Spleen (tissue), 7 donors: Measurements from ENCODE around the gene FAM3D.

ENCODE experiments used
- POLR2A ChIP-seq, 3 donors: fragments of 450-650 bp; IDR thresholded peaks; one replicate each; pipeline ENCODE4 v1.5.1; 2017; ENCODE audit warnings: antibody characterized with exemption in 3 of 3, mild to moderate bottlenecking in 1 of 3
- POLR2AphosphoS5 ChIP-seq, 3 donors: sonication (generic); formaldehyde crosslinking; IDR thresholded peaks; one replicate each; pipeline ENCODE4 v1.5.1; 2017; ENCODE audit warnings: antibody characterized with exemption in 3 of 3
- TF ChIP-seq, protein P1 (sequence below), 11 experiments: fragments of 200-600 bp in 7 of 11; fragments of 450-650 bp in 4 of 11; sonication (generic) in 4 of 11; IDR thresholded peaks in 8 of 11; conservative IDR thresholded peaks in 3 of 11; 1 replicate in 7 of 11; 2 replicates in 4 of 11; pipeline versions ENCODE4 v1.4.0 to v1.8.0; 2016 to 2021; ENCODE audit warnings: antibody characterized with exemption in 11 of 11, inconsistent platforms in 4 of 11, mild to moderate bottlenecking in 1 of 11
- donor health status: DM: no; HTN: no; CAD: no; lungs with moderate emphysema.
- donor health status: DM: no; HTN: no; CAD: no.
- donor health status: DM: no; HTN: no; CAD: no.

DNA sequence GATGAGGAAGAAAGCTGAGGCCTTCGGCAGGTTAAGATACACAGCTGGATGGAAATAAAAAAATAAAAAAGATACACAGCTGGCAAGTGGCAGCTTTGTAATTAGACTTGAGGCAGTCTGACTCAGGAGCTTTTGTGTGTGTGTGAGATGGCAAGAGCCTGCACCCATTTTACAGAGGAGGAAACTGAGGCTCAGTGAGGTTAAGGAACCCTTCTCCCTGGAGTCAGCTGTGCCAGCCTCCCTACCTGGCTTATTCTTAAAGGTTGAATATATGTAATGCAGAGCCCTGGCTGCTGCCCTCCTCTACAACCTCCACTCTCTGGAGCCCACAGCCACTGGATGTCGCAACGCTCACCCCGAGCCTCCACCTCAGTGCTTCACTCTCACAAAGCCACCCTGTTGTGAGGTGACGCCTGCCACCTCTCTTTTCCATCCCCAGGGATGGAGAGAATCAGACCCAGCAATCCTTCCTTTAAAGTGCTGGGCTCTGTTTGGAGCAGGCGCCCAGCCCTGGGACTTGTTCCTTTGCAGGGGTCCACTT lies 68.7 kb downstream of the FAM3D start:
- TF ChIP-seq POLR2AphosphoS5 (IDR thresholded peaks at IDR 0.05): no peak
- TF ChIP-seq, protein P1, sequence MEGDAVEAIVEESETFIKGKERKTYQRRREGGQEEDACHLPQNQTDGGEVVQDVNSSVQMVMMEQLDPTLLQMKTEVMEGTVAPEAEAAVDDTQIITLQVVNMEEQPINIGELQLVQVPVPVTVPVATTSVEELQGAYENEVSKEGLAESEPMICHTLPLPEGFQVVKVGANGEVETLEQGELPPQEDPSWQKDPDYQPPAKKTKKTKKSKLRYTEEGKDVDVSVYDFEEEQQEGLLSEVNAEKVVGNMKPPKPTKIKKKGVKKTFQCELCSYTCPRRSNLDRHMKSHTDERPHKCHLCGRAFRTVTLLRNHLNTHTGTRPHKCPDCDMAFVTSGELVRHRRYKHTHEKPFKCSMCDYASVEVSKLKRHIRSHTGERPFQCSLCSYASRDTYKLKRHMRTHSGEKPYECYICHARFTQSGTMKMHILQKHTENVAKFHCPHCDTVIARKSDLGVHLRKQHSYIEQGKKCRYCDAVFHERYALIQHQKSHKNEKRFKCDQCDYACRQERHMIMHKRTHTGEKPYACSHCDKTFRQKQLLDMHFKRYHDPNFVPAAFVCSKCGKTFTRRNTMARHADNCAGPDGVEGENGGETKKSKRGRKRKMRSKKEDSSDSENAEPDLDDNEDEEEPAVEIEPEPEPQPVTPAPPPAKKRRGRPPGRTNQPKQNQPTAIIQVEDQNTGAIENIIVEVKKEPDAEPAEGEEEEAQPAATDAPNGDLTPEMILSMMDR (IDR thresholded peaks at IDR 0.05 in 8 of 11, conservative IDR thresholded peaks at IDR 0.05 in 3 of 11): no peak
- no peak for TF ChIP-seq POLR2A (IDR thresholded peaks at IDR 0.05)
